GM12892 (cell line): ENCODE results near the gene CPNE1.

Experiments
- POLR2A ChIP-seq: IDR thresholded peaks from 2 replicates; pipeline ENCODE4 v1.6.1; 2011; ENCODE audit warnings: low read depth, low read length, control low read depth
- TAF1 ChIP-seq: IDR thresholded peaks from 2 replicates; pipeline ENCODE4 v1.6.1; 2011; ENCODE audit warnings: low read depth, mild to moderate bottlenecking, control low read depth, low read length, borderline replicate concordance

GRCh38 chr20:35698298-35699126 is 33.8 kb upstream of the CPNE1 start:
- TF ChIP-seq POLR2A (no peak), TAF1 (no peak)
